GM23338 (cell line): Measurements from ENCODE around the gene E2F3. TPM values are rescaled to one million over a fixed set of nuclear protein-coding genes. Genes with fewer than 3 reads are reported as not detected.

Experiments
- ATAC-seq: fragments of 200-7000 bp; cut with Tn5 transposase; 3 replicates; pipeline ENCODE4 v1.9.1; 2020
- DNase-seq: peaks from one replicate; pipeline ENCODE4 v3.0.0-alpha.2; 2015; ENCODE audit warnings: low spot score
- H2AFZ ChIP-seq: fragments of 200-600 bp; sonication (generic); 2 replicates; pipeline ENCODE4 v1.8.0; 2016; ENCODE audit warnings: antibody characterized with exemption, mild to moderate bottlenecking, moderate library complexity
- H3F3A ChIP-seq: fragments of 200-600 bp; sonication (generic); replicated peaks from 2 replicates; pipeline ENCODE4 v1.8.0; 2017; ENCODE audit warnings: antibody characterized with exemption, mixed run types, low read depth
- H3K27ac ChIP-seq: fragments of 200-600 bp; sonication (generic); 2 replicates; pipeline ENCODE4 v1.6.1; 2016; ENCODE audit warnings: low read depth
- H3K27me3 ChIP-seq: fragments of 200-600 bp; sonication (generic); 2 replicates; pipeline ENCODE4 v1.8.0; 2016; ENCODE audit warnings: mild to moderate bottlenecking, mixed run types, moderate library complexity; ENCODE audit not compliant: insufficient read depth
- H3K36me3 ChIP-seq: fragments of 200-600 bp; sonication (generic); 2 replicates; pipeline ENCODE4 v1.8.0; 2016; ENCODE audit warnings: mild to moderate bottlenecking; ENCODE audit not compliant: insufficient read depth
- H3K4me1 ChIP-seq: fragments of 200-600 bp; sonication (generic); 2 replicates; pipeline ENCODE4 v1.8.0; 2016; ENCODE audit warnings: mild to moderate bottlenecking, moderate library complexity; ENCODE audit not compliant: insufficient read depth
- H3K4me2 ChIP-seq: fragments of 200-600 bp; sonication (generic); 2 replicates; pipeline ENCODE4 v1.7.1; 2017; ENCODE audit warnings: mixed run types
- H3K4me3 ChIP-seq: fragments of 200-600 bp; sonication (generic); 2 replicates; pipeline ENCODE4 v1.6.1; 2016; ENCODE audit warnings: mixed run types
- H3K79me2 ChIP-seq: fragments of 200-600 bp; sonication (generic); replicated peaks from 2 replicates; pipeline ENCODE4 v1.8.0; 2017; ENCODE audit warnings: mild to moderate bottlenecking; ENCODE audit not compliant: insufficient read depth
- H3K9me2 ChIP-seq: fragments of 200-600 bp; sonication (generic); 2 replicates; pipeline ENCODE4 v1.8.0; 2017; ENCODE audit not compliant: insufficient read depth
- H4K20me1 ChIP-seq: fragments of 200-600 bp; sonication (generic); replicated peaks from 2 replicates; pipeline ENCODE4 v1.8.0; 2017; ENCODE audit warnings: mild to moderate bottlenecking; ENCODE audit not compliant: insufficient read depth
- H3K27ac Mint-ChIP-seq: 2 replicates; pipeline ENCODE4 v1.8.0; 2020; ENCODE audit warnings: inconsistent platforms, mild to moderate bottlenecking, moderate library complexity, mixed read lengths
- H3K27me3 Mint-ChIP-seq: 3 replicates; pipeline ENCODE4 v1.8.0; 2022; ENCODE audit warnings: low read depth, mild to moderate bottlenecking, moderate library complexity, mixed read lengths, inconsistent platforms; ENCODE audit not compliant: insufficient read depth, poor library complexity
- H3K36me3 Mint-ChIP-seq: 3 replicates; pipeline ENCODE4 v1.8.0; 2021; ENCODE audit warnings: low read depth, mild to moderate bottlenecking, inconsistent platforms, moderate library complexity, mixed read lengths
- H3K4me1 Mint-ChIP-seq: 3 replicates; pipeline ENCODE4 v1.8.0; 2020; ENCODE audit warnings: mild to moderate bottlenecking, inconsistent platforms, mixed read lengths
- H3K4me3 Mint-ChIP-seq: 3 replicates; pipeline ENCODE4 v1.8.0; 2021; ENCODE audit warnings: moderate library complexity, mild to moderate bottlenecking, inconsistent platforms, mixed read lengths
- H3K9me3 Mint-ChIP-seq: 3 replicates; pipeline ENCODE4 v1.8.0; 2020; ENCODE audit warnings: moderate library complexity, mild to moderate bottlenecking, inconsistent platforms, mixed read lengths
- CREB1 ChIP-seq: fragments of 250-450 bp; sonication (Bioruptor Pico); IDR thresholded peaks from 2 replicates; pipeline ENCODE4 v1.5.0; 2020; ENCODE audit warnings: low read depth, mild to moderate bottlenecking, moderate library complexity
- CTCF ChIP-seq, 2 experiments: fragments of 200-600 bp in 1 of 2; sonication (generic) in 1 of 2; conservative IDR thresholded peaks; 2 replicates each; pipeline versions ENCODE4 v1.5.1 to v1.6.1; 2016 to 2017; ENCODE audit warnings: antibody characterized with exemption in 2 of 2, low read depth in 2 of 2, mild to moderate bottlenecking in 2 of 2, moderate library complexity in 1 of 2
- ETS1 ChIP-seq: IDR thresholded peaks from 2 replicates; pipeline ENCODE4 v1.6.1; 2016; ENCODE audit warnings: antibody characterized with exemption
- EZH2 ChIP-seq: fragments of 200-600 bp; sonication (generic); IDR thresholded peaks from one replicate; pipeline ENCODE4 v1.8.0; 2017; ENCODE audit warnings: antibody characterized with exemption, mild to moderate bottlenecking, low read depth; ENCODE audit not compliant: unreplicated experiment
- EZH2phosphoT487 ChIP-seq: fragments of 200-600 bp; sonication (generic); IDR thresholded peaks from one replicate; pipeline ENCODE4 v1.8.1; 2018; ENCODE audit warnings: antibody characterized with exemption; ENCODE audit not compliant: unreplicated experiment
- JUNB ChIP-seq: IDR thresholded peaks from one replicate; pipeline ENCODE4 v1.6.1; 2016; ENCODE audit warnings: antibody characterized with exemption; ENCODE audit not compliant: unreplicated experiment
- NANOG ChIP-seq: IDR thresholded peaks from 2 replicates; pipeline ENCODE4 v1.6.1; 2016; ENCODE audit warnings: antibody characterized with exemption, borderline replicate concordance
- POLR2AphosphoS5 ChIP-seq: IDR thresholded peaks from 2 replicates; pipeline ENCODE4 v1.6.1; 2016; ENCODE audit warnings: antibody characterized with exemption, low read depth
- REST ChIP-seq: IDR thresholded peaks from one replicate; pipeline ENCODE4 v1.6.1; 2018; ENCODE audit warnings: antibody characterized with exemption; ENCODE audit not compliant: unreplicated experiment
- STAT1 ChIP-seq: IDR thresholded peaks from one replicate; pipeline ENCODE4 v1.6.1; 2016; ENCODE audit warnings: antibody characterized with exemption; ENCODE audit not compliant: unreplicated experiment
- ZNF114 ChIP-seq: fragments of 250-450 bp; sonication (Bioruptor Pico); IDR thresholded peaks from 2 replicates; pipeline ENCODE4 v1.5.0; 2020; ENCODE audit warnings: mild to moderate bottlenecking, moderate library complexity
- ZNF331 ChIP-seq: fragments of 250-450 bp; sonication (Bioruptor Pico); IDR thresholded peaks from 2 replicates; pipeline ENCODE4 v1.5.0; 2020; ENCODE audit warnings: low read depth, mild to moderate bottlenecking, moderate library complexity
- ZNF462 ChIP-seq: fragments of 250-450 bp; sonication (Bioruptor Pico); IDR thresholded peaks from 2 replicates; pipeline ENCODE4 v1.5.0; 2020; ENCODE audit warnings: mild to moderate bottlenecking, moderate library complexity
- polyA plus RNA-seq: library from polyadenylated mRNA; unstranded; fragments of >200 nt; fragmentation: Nextera tagmentation; extraction: Ambion mirVana; gene quantifications from 2 replicates; pipeline ENCODE4 v1.2.1, GENCODE V29; 2016
- total RNA-seq: library from RNA; depleted of rRNA; stranded (reverse); fragments of >200 nt; shearing (Covaris generic); gene quantifications from 2 replicates; pipeline ENCODE4 v1.2.3, GENCODE V29; 2014

E2F3 gene
- total and polyA plus RNA-seq, 2 experiments from 2014 or later: 27.2 to 33.5 TPM

- no peak overlapping the region for H3K4me2 ChIP-seq
- H3K27ac ChIP-seq: peak overlapping the region; percentile 45; the same call in 1 of the 2 replicates
- no peak overlapping the region for H2AFZ ChIP-seq
- no peak overlapping the region for H3K27ac Mint-ChIP-seq
- no peaks in the 10 kb centered on the region for H3F3A ChIP-seq
- H3K4me1 Mint-ChIP-seq: peaks cover 9% of the 10 kb centered on the region; the same call in 2 of the 3 replicates
- H3K36me3 Mint-ChIP-seq: peaks cover 10% of the 10 kb centered on the region; the same call in 1 of the 3 replicates
- H3K4me3 Mint-ChIP-seq: no peak overlapping the region
- DNase-seq (no peak), ATAC-seq (no peak)
- TF ChIP-seq ZNF114 (CRISPR knock-in tag): no peak
- TF ChIP-seq JUNB: no peak
- TF ChIP-seq ZNF462 (CRISPR knock-in tag): no peak
- TF ChIP-seq REST: no peak
- no peak for TF ChIP-seq EZH2
- TF ChIP-seq CTCF (conservative IDR thresholded peaks at IDR 0.05; ENCODE audit: low read depth in 2 of 2): no peak
- TF ChIP-seq POLR2AphosphoS5: no peak
- TF ChIP-seq NANOG: no peak
- TF ChIP-seq STAT1: no peak
- no peak for TF ChIP-seq ZNF331 (CRISPR knock-in tag)
- TF ChIP-seq EZH2phosphoT487: no peak
- TF ChIP-seq CREB1 (CRISPR knock-in tag): no peak
- TF ChIP-seq ETS1: no peak
- no peaks in the 10 kb centered on the region for H3K27me3 ChIP-seq
- no peak overlapping the region for H3K4me3 ChIP-seq
- peaks cover 85% of the 10 kb centered on the region for H3K79me2 ChIP-seq
- no peaks in the 10 kb centered on the region for H3K36me3 ChIP-seq
- H4K20me1 ChIP-seq: peaks cover 8% of the 10 kb centered on the region
- H3K9me2 ChIP-seq: no peaks in the 10 kb centered on the region
- peaks cover 6% of the 10 kb centered on the region for H3K27me3 Mint-ChIP-seq
- H3K4me1 ChIP-seq: peaks cover 15% of the 10 kb centered on the region; the same call in 1 of the 2 replicates
- no peaks in the 10 kb centered on the region for H3K9me3 Mint-ChIP-seq
Observed at GRCh38 chr6:20538131-20538662, 136.5 kb downstream of the E2F3 start.
